GM21717 (cell line): ENCODE measurements around the gene CDRT15.
"Not testable (repeated sequence)": the region's sequence is repeated elsewhere in the genome, so short reads cannot be mapped to it uniquely, and the experiment has no call there.

Source experiments
- ATAC-seq: cut with Tn5 transposase; IDR thresholded peaks from one replicate; pipeline ENCODE4 v1.9.1; 2021; ENCODE audit warnings: mild to moderate bottlenecking, moderate library complexity; ENCODE audit not compliant: unreplicated experiment

The CDRT15 gene

GRCh38 chr17:14236762-14237161, at the start of gene CDRT15:
CDRT15 (minus strand) TSS chr17:14236862; CDS start chr17:14236833, 29 bp downstream.
- not testable (repeated sequence) for ATAC-seq

- ATAC-seq = no peak
These were observed 46.1 kb upstream of the CDRT15 start for GRCh38 chr17:14282726-14283125.

- no peak for ATAC-seq
These were observed 44.9 kb upstream of the CDRT15 start for GRCh38 chr17:14281530-14281929.

- ATAC-seq = no peak
These were observed 40.0 kb upstream of the CDRT15 start for GRCh38 chr17:14276535-14277250.

- ATAC-seq = no peak
These were observed 33.8 kb upstream of the CDRT15 start for GRCh38 chr17:14270508-14270907.

GRCh38 chr17:14269473-14269872, 32.8 kb upstream of the CDRT15 start:
- no peak for ATAC-seq

- no peak for ATAC-seq
These were observed 31.6 kb upstream of the CDRT15 start for GRCh38 chr17:14268264-14268663.

- no peak for ATAC-seq
These were observed 24.7 kb upstream of the CDRT15 start for GRCh38 chr17:14261406-14261805.

- no peak for ATAC-seq
These were observed 9.0 kb upstream of the CDRT15 start for GRCh38 chr17:14245629-14246028.

- ATAC-seq = no peak
These were observed 8.3 kb upstream of the CDRT15 start for GRCh38 chr17:14245002-14245401.

- ATAC-seq = not testable (repeated sequence)
These were observed 2.6 kb upstream of the CDRT15 start for GRCh38 chr17:14239271-14239670.

- not testable (repeated sequence) for ATAC-seq
These were observed 630 bp downstream of the CDRT15 start for GRCh38 chr17:14236032-14236431.

- ATAC-seq = not testable (repeated sequence)
These were observed 1.6 kb downstream of the CDRT15 start for GRCh38 chr17:14235047-14235446.

GRCh38 chr17:14231187-14231586, 5.5 kb downstream of the CDRT15 start:
- ATAC-seq = not testable (repeated sequence)

- no peak for ATAC-seq
These were observed 7.8 kb downstream of the CDRT15 start for GRCh38 chr17:14228903-14229302.

- ATAC-seq = no peak
These were observed 9.6 kb downstream of the CDRT15 start for GRCh38 chr17:14227052-14227451.

GRCh38 chr17:14225254-14225980, 11.2 kb downstream of the CDRT15 start:
- no peak for ATAC-seq

GRCh38 chr17:14222611-14223010, 14.1 kb downstream of the CDRT15 start:
- no peak for ATAC-seq

- no peak for ATAC-seq
These were observed 22.4 kb downstream of the CDRT15 start for GRCh38 chr17:14214271-14214670.

- no peak for ATAC-seq
These were observed 24.3 kb downstream of the CDRT15 start for GRCh38 chr17:14212401-14212800.

- ATAC-seq = no peak
These were observed 24.9 kb downstream of the CDRT15 start for GRCh38 chr17:14211801-14212200.

GRCh38 chr17:14211246-14211645, 25.4 kb downstream of the CDRT15 start:
- ATAC-seq = no peak
